Central memory CD4-positive, alpha-beta T cell (primary cell): ENCODE data around the gene PSMB1.

Experiments used
- DNase-seq: peaks from one replicate; pipeline ENCODE4 v3.0.0; 2022
- total RNA-seq, 3 experiments: gene quantifications; one replicate each; lab custom pipeline; 2026; lab: John Stamatoyannopoulos, UW

Gene PSMB1
- total RNA-seq = 61.9 to 357 (median 112) reads per million in 3 experiments

GRCh38 chr6:170552765-170553533, at the start of gene PSMB1:
Gene PSMB1, minus strand, starts transcription at chr6:170553307. Its CDS starts 65 bp downstream, at chr6:170553242.
- DNase-seq = peak; percentile 70

- no peak for DNase-seq
Observed at GRCh38 chr6:170597278-170597677, 44.2 kb upstream of the PSMB1 start.

GRCh38 chr6:170596426-170596825, 43.3 kb upstream of the PSMB1 start:
- no peak for DNase-seq

GRCh38 chr6:170590725-170591124, 37.6 kb upstream of the PSMB1 start:
- no peak for DNase-seq

GRCh38 chr6:170584954-170585498, 31.9 kb upstream of the PSMB1 start:
- DNase-seq = no peak

- DNase-seq = peak; percentile 92
Observed at GRCh38 chr6:170584181-170584953, 31.3 kb upstream of the PSMB1 start, which contains the start of gene PDCD2. Gene PDCD2, minus strand, starts transcription at chr6:170584637. Its CDS starts 56 bp downstream, at chr6:170584581.

GRCh38 chr6:170583756-170584180, 30.7 kb upstream of the PSMB1 start:
- no peak for DNase-seq

GRCh38 chr6:170578909-170579308, 25.8 kb upstream of the PSMB1 start:
- DNase-seq = no peak

GRCh38 chr6:170575250-170575649, 22.1 kb upstream of the PSMB1 start:
- DNase-seq = no peak

- DNase-seq = no peak
Observed at GRCh38 chr6:170572704-170573466, 19.8 kb upstream of the PSMB1 start.

GRCh38 chr6:170564936-170565530, 11.9 kb upstream of the PSMB1 start:
- DNase-seq = no peak

GRCh38 chr6:170561555-170561954, 8.4 kb upstream of the PSMB1 start:
- DNase-seq = no peak

- DNase-seq = no peak
Observed at GRCh38 chr6:170555305-170555704, 2.2 kb upstream of the PSMB1 start.

GRCh38 chr6:170554796-170555137, 1.7 kb upstream of the PSMB1 start:
- no peak for DNase-seq

- DNase-seq = peak; percentile 97
Observed at GRCh38 chr6:170554013-170554795, 1.1 kb upstream of the PSMB1 start, which contains the start of gene TBP. Gene TBP, plus strand, starts transcription at chr6:170554369. Its CDS starts 2,661 bp downstream, at chr6:170557030.

GRCh38 chr6:170553534-170554012, 466 bp upstream of the PSMB1 start:
- no peak for DNase-seq

GRCh38 chr6:170545405-170545804, 7.7 kb downstream of the PSMB1 start:
- no peak for DNase-seq

- DNase-seq = no peak
Observed at GRCh38 chr6:170542031-170542719, 10.9 kb downstream of the PSMB1 start.

- no peak for DNase-seq
Observed at GRCh38 chr6:170537329-170537728, 15.8 kb downstream of the PSMB1 start.

- DNase-seq = no peak
Observed at GRCh38 chr6:170536671-170537070, 16.4 kb downstream of the PSMB1 start.

- DNase-seq = no peak
Observed at GRCh38 chr6:170535004-170535403, 18.1 kb downstream of the PSMB1 start.
